ENCODE results near the gene TRIO.

DNA sequence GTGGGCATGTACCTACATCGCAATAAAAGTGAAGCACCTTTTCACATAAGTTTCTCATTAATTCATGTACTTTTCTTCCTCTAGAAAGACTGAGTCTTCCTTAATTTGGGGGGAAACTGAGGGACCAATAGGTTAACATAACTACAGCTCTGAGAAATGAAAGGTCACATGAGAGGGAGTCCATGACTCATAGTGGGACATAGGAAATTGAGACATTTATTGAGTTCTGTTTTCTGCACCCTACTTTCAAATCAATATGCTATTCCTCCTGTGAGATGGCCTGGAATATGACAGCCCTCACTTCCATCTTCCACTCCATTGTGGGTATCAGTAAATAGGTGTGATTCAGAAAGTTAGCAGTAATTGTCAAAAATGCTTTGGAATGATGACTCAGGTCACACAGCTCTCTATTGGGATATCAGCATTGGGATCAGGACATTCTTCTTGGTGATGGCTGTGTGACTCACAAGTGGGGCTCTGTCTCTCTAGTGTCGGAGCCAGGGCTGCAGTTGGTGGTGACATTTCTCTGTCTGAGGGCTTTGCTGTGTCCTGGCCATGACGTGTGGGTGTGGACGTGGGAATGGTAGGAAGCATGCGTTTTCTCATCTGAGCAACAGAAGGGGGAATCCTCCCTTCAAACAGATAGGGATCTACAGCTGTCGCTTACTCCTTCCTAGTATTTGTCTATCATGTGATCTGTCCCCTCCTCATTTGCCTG lies 125.0 kb downstream of the TRIO start:
- TF ChIP-seq POLR2A (IDR thresholded peaks at IDR 0.05) (no peak), EP300 (IDR thresholded peaks at IDR 0.05) (no peak)
- TF ChIP-seq, protein P1, sequence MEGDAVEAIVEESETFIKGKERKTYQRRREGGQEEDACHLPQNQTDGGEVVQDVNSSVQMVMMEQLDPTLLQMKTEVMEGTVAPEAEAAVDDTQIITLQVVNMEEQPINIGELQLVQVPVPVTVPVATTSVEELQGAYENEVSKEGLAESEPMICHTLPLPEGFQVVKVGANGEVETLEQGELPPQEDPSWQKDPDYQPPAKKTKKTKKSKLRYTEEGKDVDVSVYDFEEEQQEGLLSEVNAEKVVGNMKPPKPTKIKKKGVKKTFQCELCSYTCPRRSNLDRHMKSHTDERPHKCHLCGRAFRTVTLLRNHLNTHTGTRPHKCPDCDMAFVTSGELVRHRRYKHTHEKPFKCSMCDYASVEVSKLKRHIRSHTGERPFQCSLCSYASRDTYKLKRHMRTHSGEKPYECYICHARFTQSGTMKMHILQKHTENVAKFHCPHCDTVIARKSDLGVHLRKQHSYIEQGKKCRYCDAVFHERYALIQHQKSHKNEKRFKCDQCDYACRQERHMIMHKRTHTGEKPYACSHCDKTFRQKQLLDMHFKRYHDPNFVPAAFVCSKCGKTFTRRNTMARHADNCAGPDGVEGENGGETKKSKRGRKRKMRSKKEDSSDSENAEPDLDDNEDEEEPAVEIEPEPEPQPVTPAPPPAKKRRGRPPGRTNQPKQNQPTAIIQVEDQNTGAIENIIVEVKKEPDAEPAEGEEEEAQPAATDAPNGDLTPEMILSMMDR (IDR thresholded peaks at IDR 0.05), result no peak

Measured in upper lobe of left lung (tissue), 4 donors.